Measurements from ENCODE around the gene TBX15. TPM values are rescaled to one million over a fixed set of nuclear protein-coding genes. Genes with fewer than 3 reads are reported as not detected.
"Not testable (repeated sequence)": the region's sequence is repeated elsewhere in the genome, so short reads cannot be mapped to it uniquely, and the experiment has no call there.

Gene TBX15
- total RNA-seq, 1 experiment from 2014 or later, result 1.9 TPM

GRCh38 chr1:118918230-118918939 lies 69.8 kb downstream of the TBX15 start:
- Histone ChIP-seq H3K9me3 (ENCODE audit: control insufficient read depth, insufficient read depth, low read depth, low read length) (no peaks in the 10 kb centered on the region), H3K36me3 (ENCODE audit: control insufficient read depth, insufficient read depth, low read length) (no peaks in the 10 kb centered on the region), H3K4me3 (ENCODE audit: low read depth in 2 of 2, low read length in 2 of 2) (no peak overlapping the region), H3K27me3 (ENCODE audit: control insufficient read depth, insufficient read depth, low read length) (no peaks in the 10 kb centered on the region), H3K27ac (ENCODE audit: low read length) (no peak overlapping the region), H3K4me1 (ENCODE audit: control insufficient read depth, insufficient read depth, low read length) (no peaks in the 10 kb centered on the region)
- in situ Hi-C loops (cut with HindIII; ENCODE audit: low pct_unique_long_range_greater_than_20kb, low sequenced_read_pairs) (no loop called here), intact Hi-C loops (cut with micrococcal nuclease; ENCODE audit: unreplicated experiment) (no loop called here)
- no peak for ATAC-seq
- TF ChIP-seq POLR2AphosphoS5 (IDR thresholded peaks at IDR 0.05; ENCODE audit: low read depth, low read length) (no peak), TCF7L2 (IDR thresholded peaks at IDR 0.05; ENCODE audit: low read depth, low read length) (no peak), CTCF (IDR thresholded peaks at IDR 0.05) (no peak), SIN3A (IDR thresholded peaks at IDR 0.05; ENCODE audit: borderline replicate concordance, insufficient read depth, low read depth, low read length) (no peak)
- TF ChIP-seq, protein P1, sequence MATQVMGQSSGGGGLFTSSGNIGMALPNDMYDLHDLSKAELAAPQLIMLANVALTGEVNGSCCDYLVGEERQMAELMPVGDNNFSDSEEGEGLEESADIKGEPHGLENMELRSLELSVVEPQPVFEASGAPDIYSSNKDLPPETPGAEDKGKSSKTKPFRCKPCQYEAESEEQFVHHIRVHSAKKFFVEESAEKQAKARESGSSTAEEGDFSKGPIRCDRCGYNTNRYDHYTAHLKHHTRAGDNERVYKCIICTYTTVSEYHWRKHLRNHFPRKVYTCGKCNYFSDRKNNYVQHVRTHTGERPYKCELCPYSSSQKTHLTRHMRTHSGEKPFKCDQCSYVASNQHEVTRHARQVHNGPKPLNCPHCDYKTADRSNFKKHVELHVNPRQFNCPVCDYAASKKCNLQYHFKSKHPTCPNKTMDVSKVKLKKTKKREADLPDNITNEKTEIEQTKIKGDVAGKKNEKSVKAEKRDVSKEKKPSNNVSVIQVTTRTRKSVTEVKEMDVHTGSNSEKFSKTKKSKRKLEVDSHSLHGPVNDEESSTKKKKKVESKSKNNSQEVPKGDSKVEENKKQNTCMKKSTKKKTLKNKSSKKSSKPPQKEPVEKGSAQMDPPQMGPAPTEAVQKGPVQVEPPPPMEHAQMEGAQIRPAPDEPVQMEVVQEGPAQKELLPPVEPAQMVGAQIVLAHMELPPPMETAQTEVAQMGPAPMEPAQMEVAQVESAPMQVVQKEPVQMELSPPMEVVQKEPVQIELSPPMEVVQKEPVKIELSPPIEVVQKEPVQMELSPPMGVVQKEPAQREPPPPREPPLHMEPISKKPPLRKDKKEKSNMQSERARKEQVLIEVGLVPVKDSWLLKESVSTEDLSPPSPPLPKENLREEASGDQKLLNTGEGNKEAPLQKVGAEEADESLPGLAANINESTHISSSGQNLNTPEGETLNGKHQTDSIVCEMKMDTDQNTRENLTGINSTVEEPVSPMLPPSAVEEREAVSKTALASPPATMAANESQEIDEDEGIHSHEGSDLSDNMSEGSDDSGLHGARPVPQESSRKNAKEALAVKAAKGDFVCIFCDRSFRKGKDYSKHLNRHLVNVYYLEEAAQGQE (IDR thresholded peaks at IDR 0.05; ENCODE audit: insufficient read depth in 1 of 2, low read depth in 2 of 2, low read length in 1 of 2), result no peak
- ChIA-PET POLR2A (no interaction called here), CTCF (no interaction called here)
- no TSS peak for BruUV-seq (replicated peaks)
- no peak for DNase-seq (ENCODE audit: low read depth, low spot score)

- H3K4me1 ChIP-seq (ENCODE audit: control insufficient read depth, insufficient read depth, low read length); H3K27me3 ChIP-seq (ENCODE audit: control insufficient read depth, insufficient read depth, low read length); H3K36me3 ChIP-seq (ENCODE audit: control insufficient read depth, insufficient read depth, low read length); H3K27ac ChIP-seq (ENCODE audit: low read length); ATAC-seq; H3K9me3 ChIP-seq (ENCODE audit: control insufficient read depth, insufficient read depth, low read depth, low read length); H3K4me3 ChIP-seq (ENCODE audit: low read depth in 2 of 2, low read length in 2 of 2); intact Hi-C loops (cut with micrococcal nuclease; ENCODE audit: unreplicated experiment); CTCF ChIA-PET; POLR2A ChIA-PET; in situ Hi-C loops (cut with HindIII; ENCODE audit: low pct_unique_long_range_greater_than_20kb, low sequenced_read_pairs); DNase-seq (ENCODE audit: low read depth, low spot score); BruUV-seq (replicated peaks): not testable (repeated sequence)
Observed at GRCh38 chr1:118916346-118916745, 71.8 kb downstream of the TBX15 start.

DNA sequence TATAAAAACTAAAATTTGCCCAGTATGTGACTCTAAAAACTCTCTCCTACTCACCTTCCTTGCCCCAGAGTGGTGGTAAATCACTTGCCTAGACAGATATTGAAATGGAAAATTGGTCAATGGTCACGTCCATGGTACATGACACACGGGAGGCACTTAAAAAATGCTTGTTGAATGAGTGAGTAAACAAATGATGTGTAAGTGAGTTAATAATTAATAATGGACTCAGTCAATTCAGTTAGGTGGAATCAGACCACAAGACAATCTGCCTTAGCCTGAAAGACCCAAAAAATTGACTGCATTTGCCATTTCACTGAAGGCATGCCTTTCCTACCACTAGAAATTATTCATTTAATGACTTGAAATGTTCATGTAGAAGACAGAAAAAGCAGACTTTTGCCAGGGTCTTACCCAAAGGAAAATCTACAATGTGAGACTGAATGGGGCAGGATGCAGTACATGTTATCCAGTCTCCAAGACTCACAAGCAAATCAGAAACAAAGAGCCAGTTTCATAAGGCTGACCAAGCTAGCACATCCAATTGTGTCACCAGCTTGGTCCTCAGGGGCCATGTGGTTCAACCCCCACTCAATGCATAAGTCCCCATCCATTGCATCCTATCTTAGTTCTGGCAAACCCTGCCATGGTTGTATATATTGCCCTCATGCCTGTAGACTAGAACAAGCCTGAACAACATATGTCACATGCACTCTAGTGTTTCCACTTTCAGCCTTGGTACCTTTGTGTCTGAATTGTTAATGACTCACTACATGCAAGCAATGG lies 73.6 kb downstream of the TBX15 start:
- Histone ChIP-seq H3K27ac (ENCODE audit: low read length) (no peak overlapping the region), H3K9me3 (ENCODE audit: control insufficient read depth, insufficient read depth, low read depth, low read length) (no peaks in the 10 kb centered on the region), H3K4me3 (ENCODE audit: low read depth in 2 of 2, low read length in 2 of 2) (no peak overlapping the region), H3K27me3 (ENCODE audit: control insufficient read depth, insufficient read depth, low read length) (no peaks in the 10 kb centered on the region), H3K36me3 (ENCODE audit: control insufficient read depth, insufficient read depth, low read length) (no peaks in the 10 kb centered on the region), H3K4me1 (ENCODE audit: control insufficient read depth, insufficient read depth, low read length) (no peaks in the 10 kb centered on the region)
- TF ChIP-seq TCF7L2 (IDR thresholded peaks at IDR 0.05; ENCODE audit: low read depth, low read length), result no peak
- no peak for TF ChIP-seq SIN3A (IDR thresholded peaks at IDR 0.05; ENCODE audit: borderline replicate concordance, insufficient read depth, low read depth, low read length)
- no peak for TF ChIP-seq POLR2AphosphoS5 (IDR thresholded peaks at IDR 0.05; ENCODE audit: low read depth, low read length)
- TF ChIP-seq CTCF (IDR thresholded peaks at IDR 0.05), result no peak
- TF ChIP-seq, protein P1 (IDR thresholded peaks at IDR 0.05; ENCODE audit: insufficient read depth in 1 of 2, low read depth in 2 of 2, low read length in 1 of 2), result no peak
- no peak for ATAC-seq
- in situ Hi-C loops (cut with HindIII; ENCODE audit: low pct_unique_long_range_greater_than_20kb, low sequenced_read_pairs) (no loop called here), intact Hi-C loops (cut with micrococcal nuclease; ENCODE audit: unreplicated experiment) (no loop called here)
- POLR2A ChIA-PET, result no interaction called here
- BruUV-seq (replicated peaks), result no TSS peak
- CTCF ChIA-PET, result no interaction called here
- no peak for DNase-seq (ENCODE audit: low read depth, low spot score)
